WERI-Rb-1 (cell line): ENCODE data around the gene POLDIP2.

Experiments
- DNase-seq: peaks from one replicate; pipeline ENCODE4 v3.0.0-alpha.2; 2020
- H3K27ac ChIP-seq: fragments of 250-450 bp; sonication (Bioruptor Pico); 2 replicates; pipeline ENCODE4 v1.5.1; 2020; ENCODE audit warnings: mild to moderate bottlenecking, moderate library complexity
- H3K27me3 ChIP-seq: fragments of 250-450 bp; sonication (Bioruptor Pico); 2 replicates; pipeline ENCODE4 v1.5.1; 2021; ENCODE audit warnings: mild to moderate bottlenecking, low read depth, moderate library complexity; ENCODE audit not compliant: insufficient read depth, severe bottlenecking
- H3K36me3 ChIP-seq: fragments of 250-450 bp; sonication (Bioruptor Pico); 2 replicates; pipeline ENCODE4 v1.5.1; 2020; ENCODE audit warnings: mild to moderate bottlenecking, moderate library complexity
- H3K4me3 ChIP-seq: 2 replicates; pipeline ENCODE4 v1.5.1; 2011; ENCODE audit warnings: low read depth, mild to moderate bottlenecking, control low read depth, low read length
- H3K9me3 ChIP-seq: fragments of 250-450 bp; sonication (Bioruptor Pico); 2 replicates; pipeline ENCODE4 v1.5.1; 2021; ENCODE audit warnings: mild to moderate bottlenecking, moderate library complexity; ENCODE audit not compliant: severe bottlenecking
- CTCF ChIP-seq: IDR thresholded peaks from 2 replicates; pipeline ENCODE4 v1.5.1; 2011; ENCODE audit warnings: low read depth, mild to moderate bottlenecking, control low read depth, inconsistent platforms, low read length

Gene POLDIP2

GRCh38 chr17:28298449-28298848 is 58.9 kb downstream of the POLDIP2 start:
- TF ChIP-seq CTCF: no peak
- no peak for DNase-seq
- Histone ChIP-seq H3K27me3 (no peaks in the 10 kb centered on the region), H3K4me3 (no peak overlapping the region), H3K9me3 (no peaks in the 10 kb centered on the region), H3K36me3 (no peaks in the 10 kb centered on the region), H3K27ac (no peak overlapping the region)
